Measurements from ENCODE around the gene MED9.

DNA sequence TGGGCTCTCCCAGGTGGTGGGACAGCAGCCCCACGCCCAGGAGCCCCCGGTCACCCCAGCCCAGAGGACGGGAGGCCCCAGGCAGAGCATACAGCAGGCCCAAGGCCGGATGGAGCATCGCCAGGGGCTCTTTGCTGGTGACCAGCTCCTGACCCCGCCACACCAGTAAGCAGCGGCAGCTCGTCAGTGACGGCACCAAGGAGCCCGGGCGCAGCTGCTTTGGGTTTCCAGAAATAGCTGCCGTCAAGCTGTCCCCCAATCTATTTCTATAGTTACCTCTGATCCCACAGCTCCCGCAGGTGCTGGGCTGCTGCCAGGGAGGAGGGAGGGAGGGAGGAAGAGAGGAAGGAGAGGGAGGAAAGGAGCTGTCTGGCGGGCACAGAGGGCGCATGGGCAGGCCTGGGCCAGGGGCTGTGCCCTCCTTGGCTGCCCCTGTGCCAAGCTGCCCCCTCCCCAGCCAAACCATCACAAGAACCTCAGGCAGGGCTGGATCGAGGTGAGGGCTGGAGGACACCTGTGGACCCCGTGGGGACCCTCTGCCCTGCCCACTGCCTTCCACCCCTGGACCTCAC lies 30.2 kb downstream of the MED9 start:
- no peak for TF ChIP-seq CTCF (conservative IDR thresholded peaks at IDR 0.05; ENCODE audit: low read length)
- TF ChIP-seq EZH2phosphoT487 (IDR thresholded peaks at IDR 0.05; ENCODE audit: borderline replicate concordance, low read depth, low read length) = no peak

Measured in OCI-LY7 (cell line).